Measurements from ENCODE around the gene CLOCK.

DNA sequence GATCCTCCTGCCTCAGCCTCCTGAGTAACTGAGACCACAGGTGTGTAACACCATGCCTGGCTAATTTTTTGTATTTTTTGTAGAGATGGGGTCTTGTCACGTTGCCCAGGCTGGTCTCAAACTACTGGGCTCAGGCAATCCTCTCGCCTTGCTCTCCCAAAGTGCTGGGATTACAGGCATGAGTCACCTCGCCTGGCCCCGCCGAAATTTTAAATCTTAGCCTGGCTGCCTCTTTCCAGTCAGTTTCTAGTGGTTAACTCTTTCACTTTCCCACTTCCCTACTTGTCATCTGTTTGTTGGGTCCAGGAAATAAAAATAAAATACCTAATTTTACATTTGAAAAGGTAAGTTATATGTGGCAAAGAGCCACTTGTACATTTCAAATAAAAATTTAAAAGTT is 88.5 kb downstream of the CLOCK start:
- TF ChIP-seq, protein P1, sequence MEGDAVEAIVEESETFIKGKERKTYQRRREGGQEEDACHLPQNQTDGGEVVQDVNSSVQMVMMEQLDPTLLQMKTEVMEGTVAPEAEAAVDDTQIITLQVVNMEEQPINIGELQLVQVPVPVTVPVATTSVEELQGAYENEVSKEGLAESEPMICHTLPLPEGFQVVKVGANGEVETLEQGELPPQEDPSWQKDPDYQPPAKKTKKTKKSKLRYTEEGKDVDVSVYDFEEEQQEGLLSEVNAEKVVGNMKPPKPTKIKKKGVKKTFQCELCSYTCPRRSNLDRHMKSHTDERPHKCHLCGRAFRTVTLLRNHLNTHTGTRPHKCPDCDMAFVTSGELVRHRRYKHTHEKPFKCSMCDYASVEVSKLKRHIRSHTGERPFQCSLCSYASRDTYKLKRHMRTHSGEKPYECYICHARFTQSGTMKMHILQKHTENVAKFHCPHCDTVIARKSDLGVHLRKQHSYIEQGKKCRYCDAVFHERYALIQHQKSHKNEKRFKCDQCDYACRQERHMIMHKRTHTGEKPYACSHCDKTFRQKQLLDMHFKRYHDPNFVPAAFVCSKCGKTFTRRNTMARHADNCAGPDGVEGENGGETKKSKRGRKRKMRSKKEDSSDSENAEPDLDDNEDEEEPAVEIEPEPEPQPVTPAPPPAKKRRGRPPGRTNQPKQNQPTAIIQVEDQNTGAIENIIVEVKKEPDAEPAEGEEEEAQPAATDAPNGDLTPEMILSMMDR (IDR thresholded peaks at IDR 0.05): no peak
- TF ChIP-seq POLR2A (IDR thresholded peaks at IDR 0.05): no peak

Data from prostate gland (tissue), 2 donors.